Activated T-cell treated with anti-CD3 and anti-CD28 coated beads for 1 hour (primary cell): ENCODE measurements around the gene CASP3.

Experiments used
- DNase-seq: peaks from one replicate; pipeline ENCODE4 v3.0.0-alpha.2; 2020; ENCODE audit warnings: low read depth

The CASP3 gene

GRCh38 chr4:184649026-184649970 is at the start of gene CASP3, which contains the start of gene PRIMPOL:
CASP3 (minus strand) TSS chr4:184649447; CDS start chr4:184638453, 10,994 bp downstream.
PRIMPOL (plus strand) TSS chr4:184649738; CDS start chr4:184657141, 7,403 bp downstream.
- DNase-seq, result peak; percentile 92

- DNase-seq, result no peak
Observed at GRCh38 chr4:184697956-184698355, 48.7 kb upstream of the CASP3 start.

- no peak for DNase-seq
Observed at GRCh38 chr4:184695178-184695896, 46.1 kb upstream of the CASP3 start.

GRCh38 chr4:184694412-184694956 is 45.2 kb upstream of the CASP3 start:
- no peak for DNase-seq

- no peak for DNase-seq
Observed at GRCh38 chr4:184693056-184693455, 43.8 kb upstream of the CASP3 start.

GRCh38 chr4:184689681-184690080 is 40.4 kb upstream of the CASP3 start:
- no peak for DNase-seq

GRCh38 chr4:184688447-184688846 is 39.2 kb upstream of the CASP3 start:
- no peak for DNase-seq

GRCh38 chr4:184688005-184688404 is 38.8 kb upstream of the CASP3 start:
- no peak for DNase-seq

- no peak for DNase-seq
Observed at GRCh38 chr4:184684491-184685189, 35.4 kb upstream of the CASP3 start.

- no peak for DNase-seq
Observed at GRCh38 chr4:184681916-184682315, 32.7 kb upstream of the CASP3 start.

- no peak for DNase-seq
Observed at GRCh38 chr4:184680698-184681097, 31.5 kb upstream of the CASP3 start.

- DNase-seq, result no peak
Observed at GRCh38 chr4:184675821-184676492, 26.7 kb upstream of the CASP3 start.

GRCh38 chr4:184675018-184675417 is 25.8 kb upstream of the CASP3 start:
- DNase-seq, result no peak

- DNase-seq, result no peak
Observed at GRCh38 chr4:184674011-184674410, 24.8 kb upstream of the CASP3 start.

GRCh38 chr4:184672741-184673140 is 23.5 kb upstream of the CASP3 start:
- DNase-seq, result no peak

- no peak for DNase-seq
Observed at GRCh38 chr4:184671101-184671500, 21.9 kb upstream of the CASP3 start.

- DNase-seq, result no peak
Observed at GRCh38 chr4:184669251-184669650, 20.0 kb upstream of the CASP3 start.

GRCh38 chr4:184668511-184669114 is 19.4 kb upstream of the CASP3 start:
- no peak for DNase-seq

GRCh38 chr4:184668096-184668495 is 18.8 kb upstream of the CASP3 start:
- no peak for DNase-seq

- no peak for DNase-seq
Observed at GRCh38 chr4:184666670-184667069, 17.4 kb upstream of the CASP3 start.
